NT2/D1 (cell line): ENCODE measurements around the gene PBX1.

Source experiments
- YY1 ChIP-seq: IDR thresholded peaks from 2 replicates; pipeline ENCODE4 v1.6.1; 2011; ENCODE audit not compliant: insufficient read length, insufficient read depth
- ZNF274 ChIP-seq: IDR thresholded peaks from 2 replicates; pipeline ENCODE4 v1.6.1; 2011; ENCODE audit warnings: mild to moderate bottlenecking, low read depth, low read length

DNA sequence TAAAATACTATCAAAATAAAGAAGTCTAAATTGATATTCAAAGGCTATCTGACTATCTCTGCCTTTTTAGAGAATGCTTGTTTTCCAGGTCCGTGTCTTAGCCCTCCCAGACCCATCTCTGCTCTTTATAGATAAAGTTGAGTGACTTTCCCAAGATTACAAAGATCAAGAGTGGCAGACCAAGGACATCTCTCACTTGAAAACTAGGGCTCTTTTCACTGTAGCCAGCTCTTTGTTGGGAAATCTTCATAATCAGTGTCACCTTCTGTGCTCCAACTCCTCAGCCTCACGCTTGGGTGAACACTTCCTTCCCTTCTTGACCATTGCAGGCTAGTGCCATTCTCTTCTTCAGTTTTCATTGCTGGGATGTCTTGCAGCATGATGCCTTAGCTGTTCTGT, 211.1 kb downstream of the PBX1 start:
- TF ChIP-seq ZNF274 (no peak), YY1 (no peak)
